H9 (cell line): ENCODE results near the gene THSD4. TPM values are rescaled to one million over a fixed set of nuclear protein-coding genes. Genes with fewer than 3 reads are reported as not detected.

Experiments
- DNase-seq: peaks from one replicate; pipeline ENCODE4 v3.0.0-alpha.2; 2017
- H2AFZ ChIP-seq: one replicate; pipeline ENCODE4 v1.6.1; 2013; ENCODE audit warnings: mild to moderate bottlenecking, low read length, control low read depth, moderate library complexity
- H2AK5ac ChIP-seq: 2 replicates; pipeline ENCODE4 v1.6.1; 2013; ENCODE audit warnings: low read length, control low read depth, mixed read lengths; ENCODE audit not compliant: insufficient read length
- H2BK120ac ChIP-seq: one replicate; pipeline ENCODE4 v1.6.1; 2013; ENCODE audit warnings: low read depth, mild to moderate bottlenecking, low read length, control low read depth, inconsistent platforms; ENCODE audit not compliant: poor library complexity, severe bottlenecking
- H2BK12ac ChIP-seq: 2 replicates; pipeline ENCODE4 v1.6.1; 2013; ENCODE audit warnings: low read length, control low read depth, mixed read lengths, low read depth; ENCODE audit not compliant: insufficient read length
- H2BK15ac ChIP-seq: 2 replicates; pipeline ENCODE4 v1.6.1; 2013; ENCODE audit warnings: low read depth, low read length, control low read depth
- H2BK20ac ChIP-seq: one replicate; pipeline ENCODE4 v1.6.1; 2013; ENCODE audit warnings: low read depth, mild to moderate bottlenecking, low read length, control low read depth, inconsistent platforms; ENCODE audit not compliant: poor library complexity, severe bottlenecking
- H2BK5ac ChIP-seq: 2 replicates; pipeline ENCODE4 v1.6.1; 2013; ENCODE audit warnings: low read length, control low read depth, mixed read lengths; ENCODE audit not compliant: insufficient read length
- H3K14ac ChIP-seq: 2 replicates; pipeline ENCODE4 v1.6.1; 2013; ENCODE audit warnings: low read length, control low read depth; ENCODE audit not compliant: insufficient read depth
- H3K18ac ChIP-seq: 2 replicates; pipeline ENCODE4 v1.6.1; 2013; ENCODE audit warnings: low read depth, mild to moderate bottlenecking, mixed read lengths, low read length, control low read depth; ENCODE audit not compliant: insufficient read length
- H3K23ac ChIP-seq: 2 replicates; pipeline ENCODE4 v1.6.1; 2013; ENCODE audit warnings: low read length, control low read depth, mixed read lengths, low read depth; ENCODE audit not compliant: insufficient read length
- H3K23me2 ChIP-seq: 2 replicates; pipeline ENCODE4 v1.6.1; 2013; ENCODE audit warnings: low read depth, mild to moderate bottlenecking, mixed read lengths, low read length, control low read depth; ENCODE audit not compliant: insufficient read length, poor library complexity, severe bottlenecking
- H3K27ac ChIP-seq: 2 replicates; pipeline ENCODE4 v1.5.1; 2013; ENCODE audit warnings: low read length, control low read depth, mixed read lengths, low read depth; ENCODE audit not compliant: insufficient read length
- H3K27me3 ChIP-seq: 2 replicates; pipeline ENCODE4 v1.6.1; 2013; ENCODE audit warnings: low read length, control low read depth, inconsistent platforms; ENCODE audit not compliant: insufficient read depth
- H3K4ac ChIP-seq: 2 replicates; pipeline ENCODE4 v1.6.1; 2013; ENCODE audit warnings: low read depth, mild to moderate bottlenecking, control low read depth, inconsistent platforms, low read length, moderate library complexity
- H3K4me1 ChIP-seq: 2 replicates; pipeline ENCODE4 v1.6.1; 2013; ENCODE audit warnings: low read length, control low read depth, inconsistent platforms; ENCODE audit not compliant: insufficient read depth
- H3K4me2 ChIP-seq: 2 replicates; pipeline ENCODE4 v1.6.1; 2013; ENCODE audit warnings: low read length, control low read depth, mixed read lengths; ENCODE audit not compliant: insufficient read length, insufficient read depth
- H3K56ac ChIP-seq: 2 replicates; pipeline ENCODE4 v1.6.1; 2013; ENCODE audit warnings: low read depth, mild to moderate bottlenecking, mixed read lengths, low read length, control low read depth; ENCODE audit not compliant: insufficient read length
- H3K79me1 ChIP-seq: 2 replicates; pipeline ENCODE4 v1.6.1; 2013; ENCODE audit warnings: low read depth, mild to moderate bottlenecking, moderate library complexity, low read length, control low read depth, inconsistent platforms; ENCODE audit not compliant: insufficient read depth, poor library complexity, severe bottlenecking
- H3K79me2 ChIP-seq: 2 replicates; pipeline ENCODE4 v1.6.1; 2013; ENCODE audit warnings: low read length, control low read depth, inconsistent platforms; ENCODE audit not compliant: insufficient read depth
- H3K9ac ChIP-seq: 2 replicates; pipeline ENCODE4 v1.6.1; 2013; ENCODE audit warnings: low read length, control low read depth, mixed read lengths; ENCODE audit not compliant: insufficient read length; ENCODE audit errors: extremely low read depth
- H3K9me3 ChIP-seq: one replicate; pipeline ENCODE4 v1.6.1; 2013; ENCODE audit warnings: low read depth, low read length, inconsistent platforms; ENCODE audit not compliant: control insufficient read depth
- H3T11ph ChIP-seq: one replicate; pipeline ENCODE4 v1.6.1; 2013; ENCODE audit warnings: mild to moderate bottlenecking, low read length, control low read depth, inconsistent platforms
- H4K20me1 ChIP-seq: one replicate; pipeline ENCODE4 v1.6.1; 2013; ENCODE audit not compliant: control insufficient read depth, insufficient read length, insufficient read depth
- H4K5ac ChIP-seq: 2 replicates; pipeline ENCODE4 v1.6.1; 2013; ENCODE audit warnings: low read depth, mild to moderate bottlenecking, mixed read lengths, low read length, control low read depth; ENCODE audit not compliant: insufficient read length
- H4K8ac ChIP-seq: replicated peaks from 2 replicates; pipeline ENCODE4 v1.6.1; 2013; ENCODE audit warnings: low read length, control low read depth, mixed read lengths, low read depth; ENCODE audit not compliant: insufficient read length
- H4K91ac ChIP-seq: 2 replicates; pipeline ENCODE4 v1.6.1; 2013; ENCODE audit warnings: low read depth, mild to moderate bottlenecking, moderate library complexity, mixed read lengths, low read length, control low read depth; ENCODE audit not compliant: insufficient read length
- H3K27ac Mint-ChIP-seq, 3 experiments: 2 replicates in 2 of 3; 3 replicates in 1 of 3; pipeline ENCODE4 v1.8.0; 2020 to 2021; ENCODE audit warnings: mixed read lengths in 3 of 3, mild to moderate bottlenecking in 1 of 3, moderate library complexity in 1 of 3
- H3K27me3 Mint-ChIP-seq: 2 replicates; pipeline ENCODE4 v1.8.0; 2021; ENCODE audit warnings: low read depth, mild to moderate bottlenecking, moderate library complexity, mixed read lengths
- H3K36me3 Mint-ChIP-seq, 3 experiments: 2 replicates in 2 of 3; 3 replicates in 1 of 3; pipeline ENCODE4 v1.8.0; 2020 to 2021; ENCODE audit warnings: low read depth in 3 of 3, mixed read lengths in 3 of 3; ENCODE audit not compliant: insufficient read depth in 1 of 3
- H3K4me1 Mint-ChIP-seq, 2 experiments: 2 replicates each; pipeline ENCODE4 v1.8.0; 2020; ENCODE audit warnings: mixed read lengths in 2 of 2
- H3K4me3 Mint-ChIP-seq, 2 experiments: 2 replicates in 1 of 2; 3 replicates in 1 of 2; pipeline ENCODE4 v1.8.0; 2020 to 2021; ENCODE audit warnings: mild to moderate bottlenecking in 2 of 2, mixed read lengths in 2 of 2, moderate library complexity in 1 of 2
- H3K9me3 Mint-ChIP-seq, 2 experiments: 2 replicates in 1 of 2; 3 replicates in 1 of 2; pipeline ENCODE4 v1.8.0; 2020; ENCODE audit warnings: mild to moderate bottlenecking in 2 of 2, mixed read lengths in 2 of 2, moderate library complexity in 1 of 2
- CTCF ChIP-seq: fragments of 200-600 bp; sonication (generic); conservative IDR thresholded peaks from 3 replicates; pipeline ENCODE4 v1.8.0; 2021; ENCODE audit warnings: antibody characterized with exemption, mild to moderate bottlenecking
- WGBS: extraction: QIAGEN DNeasy Blood & Tissue Kit; methylation state at CpG from one replicate; pipeline ENCODE4 v1.1.7; 2013; ENCODE audit warnings: missing lambda C conversion rate, low lambda C conversion rate, mixed read lengths; ENCODE audit not compliant: insufficient read length; ENCODE audit errors: extremely low coverage; 5-methylcytosine and 5-hydroxymethylcytosine counted together
- total RNA-seq: library from RNA; stranded (reverse); gene quantifications from 2 replicates; pipeline ENCODE4 v1.2.1, GENCODE V29; 2021

THSD4 gene
- total RNA-seq, 1 experiment from 2014 or later: 5.5 TPM

GRCh38 chr15:71468715-71469114 lies 353.4 kb downstream of the THSD4 start:
- H3K79me1 ChIP-seq: no peaks in the 10 kb centered on the region
- H3K23me2 ChIP-seq: no peaks in the 10 kb centered on the region
- no peak overlapping the region for H4K5ac ChIP-seq
- no peak overlapping the region for H3K9ac ChIP-seq
- TF ChIP-seq CTCF: no peak
- no peak overlapping the region for H4K8ac ChIP-seq
- no peak overlapping the region for H3K56ac ChIP-seq
- Mint-ChIP-seq H3K4me1 (peaks cover 23 to 26% of the 10 kb centered on the region in 2 experiments), H3K27me3 (no peaks in the 10 kb centered on the region), H3K4me3 (no peak overlapping the region), H3K27ac (no peak overlapping the region), H3K9me3 (peaks cover 7 to 9% of the 10 kb centered on the region in 2 experiments; a peak in 4 of 5 replicates), H3K36me3 (peaks cover 4 to 12% (median 7%) of the 10 kb centered on the region in 3 experiments; a peak in 6 of 7 replicates)
- H3K18ac ChIP-seq: no peak overlapping the region
- no peak overlapping the region for H3K4ac ChIP-seq
- no peak overlapping the region for H3K27ac ChIP-seq
- H2BK12ac ChIP-seq: no peak overlapping the region
- no peak overlapping the region for H2AFZ ChIP-seq
- H2BK120ac ChIP-seq: no peak overlapping the region
- H3K4me1 ChIP-seq: no peaks in the 10 kb centered on the region
- no peak overlapping the region for H2BK5ac ChIP-seq
- no peaks in the 10 kb centered on the region for H3K79me2 ChIP-seq
- no peak overlapping the region for H3T11ph ChIP-seq
- H3K14ac ChIP-seq: no peak overlapping the region
- H3K9me3 ChIP-seq: no peaks in the 10 kb centered on the region
- H3K27me3 ChIP-seq: no peaks in the 10 kb centered on the region
- no peak overlapping the region for H2BK15ac ChIP-seq
- no peak for DNase-seq
- no CpG with 5 or more reads among the region's 1 CpG for WGBS
- no peak overlapping the region for H4K91ac ChIP-seq
- no peaks in the 10 kb centered on the region for H4K20me1 ChIP-seq
- H3K4me2 ChIP-seq: no peak overlapping the region
- no peak overlapping the region for H3K23ac ChIP-seq
- H2BK20ac ChIP-seq: no peak overlapping the region
- H2AK5ac ChIP-seq: no peak overlapping the region
